ENCODE data around the gene C1GALT1C1.
"Not testable (repeated sequence)": the region's sequence is repeated elsewhere in the genome, so short reads cannot be mapped to it uniquely, and the experiment has no call there.

The C1GALT1C1 gene

DNA sequence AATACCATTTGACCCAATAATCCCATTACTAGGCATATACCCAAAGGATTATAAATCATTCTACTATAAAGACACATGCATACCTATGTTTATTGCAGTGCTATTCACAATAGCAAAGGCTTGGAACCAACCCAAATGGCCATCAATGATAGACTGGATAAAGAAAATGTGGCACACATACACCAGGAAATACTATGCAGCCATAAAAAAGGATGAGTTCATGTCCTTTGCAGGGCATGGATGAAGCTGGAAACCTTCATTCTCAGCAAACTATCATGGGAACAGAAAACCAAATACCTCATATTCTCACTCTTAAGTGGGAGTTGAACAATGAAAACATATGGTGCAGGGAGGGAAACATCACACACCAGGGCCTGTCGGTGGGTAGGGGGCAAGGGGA is 22.4 kb upstream of the C1GALT1C1 start:
- not testable (repeated sequence) for H3K4me1 ChIP-seq (ENCODE audit: insufficient read depth, low read length); H3K4me3 ChIP-seq (ENCODE audit: low read length); H3K9ac ChIP-seq (ENCODE audit: low read depth, low read length); H3K9me3 ChIP-seq (ENCODE audit: insufficient read depth, low read depth, low read length); H3K27ac ChIP-seq (ENCODE audit: low read depth, low read length); H3K36me3 ChIP-seq (ENCODE audit: insufficient read depth, low read length); H3K27me3 ChIP-seq (ENCODE audit: insufficient read depth, low read length)
- WGBS, result 100% methylated on average over 1 of the region's 1 CpG

GRCh38 chrX:120647127-120647526 is 17.3 kb upstream of the C1GALT1C1 start:
- H3K9me3 ChIP-seq (ENCODE audit: insufficient read depth, low read depth, low read length), result no peaks in the 10 kb centered on the region
- H3K4me1 ChIP-seq (ENCODE audit: insufficient read depth, low read length), result no peaks in the 10 kb centered on the region
- no peaks in the 10 kb centered on the region for H3K36me3 ChIP-seq (ENCODE audit: insufficient read depth, low read length)
- no peak overlapping the region for H3K9ac ChIP-seq (ENCODE audit: low read depth, low read length)
- no peaks in the 10 kb centered on the region for H3K27me3 ChIP-seq (ENCODE audit: insufficient read depth, low read length)
- no peak overlapping the region for H3K27ac ChIP-seq (ENCODE audit: low read depth, low read length)
- WGBS, result 90% methylated on average over 4 of the region's 4 CpGs
- no peak overlapping the region for H3K4me3 ChIP-seq (ENCODE audit: low read length)

DNA sequence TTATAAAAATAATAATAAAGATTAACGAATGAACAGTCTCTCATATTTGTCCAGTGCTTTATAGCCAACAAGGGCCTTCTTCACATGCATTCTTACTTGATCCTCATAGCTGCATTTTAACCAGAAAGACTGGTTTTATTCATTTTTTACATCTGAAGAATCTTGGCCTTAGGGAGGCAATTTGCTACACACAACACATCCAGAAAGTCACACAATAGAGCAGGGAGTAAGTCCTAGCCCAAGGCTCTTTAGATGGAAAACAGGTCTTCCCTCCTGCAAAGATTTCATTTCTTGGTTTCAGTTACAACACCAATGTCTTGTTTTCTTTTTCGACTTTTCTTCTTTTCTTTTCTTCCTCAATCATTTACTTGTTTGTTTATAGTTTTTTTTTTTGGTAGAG is 13.0 kb upstream of the C1GALT1C1 start:
- 83% methylated on average over 1 of the region's 2 CpGs for WGBS
- Histone ChIP-seq H3K27ac (ENCODE audit: low read depth, low read length) (no peak overlapping the region), H3K9me3 (ENCODE audit: insufficient read depth, low read depth, low read length) (no peaks in the 10 kb centered on the region), H3K27me3 (ENCODE audit: insufficient read depth, low read length) (no peaks in the 10 kb centered on the region), H3K4me1 (ENCODE audit: insufficient read depth, low read length) (no peaks in the 10 kb centered on the region), H3K36me3 (ENCODE audit: insufficient read depth, low read length) (no peaks in the 10 kb centered on the region), H3K9ac (ENCODE audit: low read depth, low read length) (no peak overlapping the region), H3K4me3 (ENCODE audit: low read length) (no peak overlapping the region)

GRCh38 chrX:120638619-120639018 is 8.8 kb upstream of the C1GALT1C1 start:
- H3K4me1 ChIP-seq (ENCODE audit: insufficient read depth, low read length), result no peaks in the 10 kb centered on the region
- no peaks in the 10 kb centered on the region for H3K36me3 ChIP-seq (ENCODE audit: insufficient read depth, low read length)
- H3K27ac ChIP-seq (ENCODE audit: low read depth, low read length), result no peak overlapping the region
- no peaks in the 10 kb centered on the region for H3K27me3 ChIP-seq (ENCODE audit: insufficient read depth, low read length)
- H3K9me3 ChIP-seq (ENCODE audit: insufficient read depth, low read depth, low read length), result no peaks in the 10 kb centered on the region
- no peak overlapping the region for H3K4me3 ChIP-seq (ENCODE audit: low read length)
- WGBS, result 91% methylated on average over 3 of the region's 4 CpGs
- no peak overlapping the region for H3K9ac ChIP-seq (ENCODE audit: low read depth, low read length)

DNA sequence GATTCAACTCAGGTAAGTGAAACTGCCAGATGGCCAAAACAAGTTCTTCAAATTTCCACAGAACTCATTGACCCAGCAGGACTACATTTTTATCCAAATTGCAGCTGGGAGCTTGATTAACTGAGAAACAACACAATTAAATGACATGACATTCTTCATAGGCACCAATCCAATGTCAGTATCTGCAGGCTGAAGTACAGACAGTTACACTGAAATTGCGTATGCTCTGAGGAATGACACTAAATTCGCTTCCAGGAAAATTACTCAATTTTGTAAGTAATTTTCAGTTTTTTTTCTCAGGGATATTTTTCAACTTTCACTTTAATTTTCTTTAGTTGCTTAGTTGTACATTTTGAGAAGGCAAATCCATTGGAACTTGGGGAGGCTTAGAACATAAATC is 4.5 kb downstream of the C1GALT1C1 start:
- H3K9me3 ChIP-seq (ENCODE audit: insufficient read depth, low read depth, low read length), result no peaks in the 10 kb centered on the region
- H3K36me3 ChIP-seq (ENCODE audit: insufficient read depth, low read length), result no peaks in the 10 kb centered on the region
- H3K9ac ChIP-seq (ENCODE audit: low read depth, low read length), result no peak overlapping the region
- no peak overlapping the region for H3K4me3 ChIP-seq (ENCODE audit: low read length)
- 100% methylated on average over 1 of the region's 2 CpGs for WGBS
- no peaks in the 10 kb centered on the region for H3K27me3 ChIP-seq (ENCODE audit: insufficient read depth, low read length)
- no peak overlapping the region for H3K27ac ChIP-seq (ENCODE audit: low read depth, low read length)
- H3K4me1 ChIP-seq (ENCODE audit: insufficient read depth, low read length), result no peaks in the 10 kb centered on the region

DNA sequence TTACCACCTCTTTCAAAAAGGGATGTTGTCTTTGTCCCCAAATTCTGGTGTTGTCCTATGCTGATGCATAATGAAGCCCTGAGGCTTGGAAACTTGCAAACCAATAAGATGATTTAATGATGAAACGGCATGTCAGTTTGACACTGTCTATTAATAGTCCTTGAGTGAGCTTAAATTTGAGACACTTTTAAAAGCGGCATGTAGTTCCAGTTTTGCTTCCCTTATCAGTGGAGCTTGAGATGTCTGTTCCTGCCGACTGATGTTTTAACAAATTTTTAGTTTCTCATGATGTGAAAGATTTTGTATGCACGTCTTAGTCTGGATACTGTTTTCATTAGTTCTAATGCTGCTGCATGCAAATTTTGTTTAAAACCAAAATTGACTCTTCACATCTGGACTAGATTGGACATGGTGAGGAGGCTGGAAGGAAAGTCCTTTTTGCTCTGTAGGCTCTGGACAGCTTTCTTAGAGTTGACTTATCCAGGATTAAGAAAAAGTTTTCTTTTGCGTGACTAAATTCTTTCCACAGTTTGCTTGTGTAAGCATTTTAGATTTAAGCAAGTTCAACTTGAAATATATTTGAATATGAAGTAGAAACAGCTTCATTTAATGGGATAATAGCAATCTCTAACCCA is 11.7 kb downstream of the C1GALT1C1 start:
- 90% methylated on average over 5 of the region's 5 CpGs for WGBS
- H3K4me3 ChIP-seq (ENCODE audit: low read length), result no peak overlapping the region
- H3K9me3 ChIP-seq (ENCODE audit: insufficient read depth, low read depth, low read length), result no peaks in the 10 kb centered on the region
- no peak overlapping the region for H3K27ac ChIP-seq (ENCODE audit: low read depth, low read length)
- H3K9ac ChIP-seq (ENCODE audit: low read depth, low read length), result no peak overlapping the region
- H3K27me3 ChIP-seq (ENCODE audit: insufficient read depth, low read length), result no peaks in the 10 kb centered on the region
- no peaks in the 10 kb centered on the region for H3K4me1 ChIP-seq (ENCODE audit: insufficient read depth, low read length)
- peaks cover 19% of the 10 kb centered on the region; the same call in 1 of the 2 replicates for H3K36me3 ChIP-seq (ENCODE audit: insufficient read depth, low read length)

GRCh38 chrX:120614816-120615215 is 15.0 kb downstream of the C1GALT1C1 start:
- Histone ChIP-seq H3K4me3 (ENCODE audit: low read length) (no peak overlapping the region), H3K27me3 (ENCODE audit: insufficient read depth, low read length) (no peaks in the 10 kb centered on the region), H3K27ac (ENCODE audit: low read depth, low read length) (no peak overlapping the region), H3K9me3 (ENCODE audit: insufficient read depth, low read depth, low read length) (no peaks in the 10 kb centered on the region), H3K36me3 (ENCODE audit: insufficient read depth, low read length) (peaks cover 36% of the 10 kb centered on the region), H3K9ac (ENCODE audit: low read depth, low read length) (no peak overlapping the region), H3K4me1 (ENCODE audit: insufficient read depth, low read length) (no peaks in the 10 kb centered on the region)

DNA sequence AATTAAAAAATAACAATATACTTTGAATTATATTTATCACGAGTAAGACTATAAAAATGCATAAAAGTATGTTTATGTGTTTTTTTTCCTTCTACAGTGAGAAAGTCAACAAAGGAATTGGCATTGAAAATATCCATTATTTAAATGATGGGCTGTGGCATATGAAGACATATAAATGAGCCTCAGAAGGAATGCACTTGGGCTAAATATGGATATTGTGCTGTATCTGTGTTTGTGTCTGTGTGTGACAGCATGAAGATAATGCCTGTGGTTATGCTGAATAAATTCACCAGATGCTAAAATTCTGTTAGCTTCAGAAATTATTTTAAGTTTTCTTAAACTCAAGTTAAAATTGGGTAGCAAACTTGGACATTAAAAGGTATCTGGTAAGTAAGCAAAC is 17.8 kb downstream of the C1GALT1C1 start:
- Histone ChIP-seq H3K4me1 (ENCODE audit: insufficient read depth, low read length) (no peaks in the 10 kb centered on the region), H3K36me3 (ENCODE audit: insufficient read depth, low read length) (peaks cover 45% of the 10 kb centered on the region), H3K9ac (ENCODE audit: low read depth, low read length) (no peak overlapping the region), H3K9me3 (ENCODE audit: insufficient read depth, low read depth, low read length) (no peaks in the 10 kb centered on the region), H3K4me3 (ENCODE audit: low read length) (no peak overlapping the region), H3K27me3 (ENCODE audit: insufficient read depth, low read length) (no peaks in the 10 kb centered on the region), H3K27ac (ENCODE audit: low read depth, low read length) (no peak overlapping the region)
- no CpG with 5 or more reads among the region's 1 CpG for WGBS

- peak overlapping the region; percentile 77 for H3K9ac ChIP-seq (ENCODE audit: low read depth, low read length)
- 1% methylated on average over 5 of the region's 5 CpGs for WGBS
- H3K36me3 ChIP-seq (ENCODE audit: insufficient read depth, low read length), result peaks cover 6% of the 10 kb centered on the region; the same call in 1 of the 2 replicates
- no peaks in the 10 kb centered on the region for H3K27me3 ChIP-seq (ENCODE audit: insufficient read depth, low read length)
- peak overlapping the region; percentile 95; the same call in 1 of the 2 replicates for H3K27ac ChIP-seq (ENCODE audit: low read depth, low read length)
- H3K9me3 ChIP-seq (ENCODE audit: insufficient read depth, low read depth, low read length), result no peaks in the 10 kb centered on the region
- peak overlapping the region; percentile 85 for H3K4me3 ChIP-seq (ENCODE audit: low read length)
- no peaks in the 10 kb centered on the region; the same call in 1 of the 2 replicates for H3K4me1 ChIP-seq (ENCODE audit: insufficient read depth, low read length)
These were observed 25.5 kb downstream of the C1GALT1C1 start for GRCh38 chrX:120604361-120604782.

DNA sequence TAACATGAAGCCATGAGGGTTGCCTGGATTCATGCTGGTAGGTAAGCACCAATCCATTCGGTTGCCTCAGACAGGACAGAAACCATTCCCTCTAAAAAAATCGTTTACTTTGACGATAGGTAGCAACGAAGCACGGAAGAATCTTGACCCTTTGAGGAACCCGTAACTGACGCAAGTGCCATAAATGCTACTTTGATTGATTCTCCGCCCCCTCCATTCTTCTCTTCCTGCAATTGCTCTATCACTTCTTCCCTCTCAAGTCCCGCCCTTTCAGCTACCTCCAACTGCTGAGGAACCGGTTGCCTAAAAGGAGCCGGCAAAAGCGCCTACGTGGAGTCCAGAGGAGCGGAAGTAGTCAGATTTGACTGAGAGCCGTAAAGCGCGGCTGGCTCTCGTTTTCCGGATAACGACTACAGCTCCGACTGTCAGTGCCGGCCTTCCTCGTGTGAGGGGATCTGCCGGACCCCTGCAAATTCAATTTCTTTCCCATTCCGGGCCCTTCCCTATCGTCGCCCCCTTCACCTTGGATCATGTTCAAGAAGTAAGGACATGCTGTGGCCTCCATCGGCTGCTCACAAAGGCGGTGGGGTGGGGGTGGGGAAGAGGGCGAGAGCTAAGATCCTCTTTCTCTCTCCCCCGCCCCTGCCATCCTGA is 26.0 kb downstream of the C1GALT1C1 start, which contains the start of gene MCTS1:
TSS of gene MCTS1 (plus strand) at position 395 of the 654 bp plus-strand sequence. CDS start at position 531, 136 bp downstream.
- peak within 1 kb of the TSS; percentile 95 for H3K27ac ChIP-seq (ENCODE audit: low read depth, low read length)
- peak within 1 kb of the TSS; percentile 85 for H3K4me3 ChIP-seq (ENCODE audit: low read length)
- H3K4me1 ChIP-seq (ENCODE audit: insufficient read depth, low read length), result no peaks in the 10 kb centered on the region; the same call in 1 of the 2 replicates
- peaks cover 6% of the 10 kb centered on the region; the same call in 1 of the 2 replicates for H3K36me3 ChIP-seq (ENCODE audit: insufficient read depth, low read length)
- no peaks in the 10 kb centered on the region for H3K9me3 ChIP-seq (ENCODE audit: insufficient read depth, low read depth, low read length)
- under 1% methylated on average over 25 of the region's 31 CpGs for WGBS
- H3K27me3 ChIP-seq (ENCODE audit: insufficient read depth, low read length), result no peaks in the 10 kb centered on the region
- peak within 1 kb of the TSS; percentile 77 for H3K9ac ChIP-seq (ENCODE audit: low read depth, low read length)

DNA sequence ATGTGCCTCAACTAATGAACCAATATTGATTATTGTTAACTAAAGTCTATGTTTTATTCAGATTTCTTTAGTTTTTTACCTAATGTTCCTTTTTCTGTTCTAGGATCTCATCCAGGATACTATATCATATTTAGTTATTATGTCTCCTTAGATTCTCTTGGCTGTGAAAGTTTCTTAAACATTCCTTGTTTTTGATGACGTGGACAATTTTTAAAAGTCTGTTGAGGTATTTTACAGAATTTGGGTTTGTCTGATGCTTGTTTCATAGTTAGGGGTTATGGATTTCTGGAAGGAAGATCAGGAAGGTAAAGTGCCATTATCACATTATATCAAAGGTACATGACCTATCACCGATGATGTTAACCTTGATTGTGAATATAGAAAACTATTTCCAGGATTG is 44.2 kb downstream of the C1GALT1C1 start:
- no peak overlapping the region for H3K4me3 ChIP-seq (ENCODE audit: low read length)
- H3K9ac ChIP-seq (ENCODE audit: low read depth, low read length), result no peak overlapping the region
- no peaks in the 10 kb centered on the region for H3K4me1 ChIP-seq (ENCODE audit: insufficient read depth, low read length)
- 100% methylated on average over 1 of the region's 2 CpGs for WGBS
- H3K9me3 ChIP-seq (ENCODE audit: insufficient read depth, low read depth, low read length), result no peaks in the 10 kb centered on the region
- no peaks in the 10 kb centered on the region for H3K27me3 ChIP-seq (ENCODE audit: insufficient read depth, low read length)
- H3K36me3 ChIP-seq (ENCODE audit: insufficient read depth, low read length), result no peaks in the 10 kb centered on the region
- no peak overlapping the region for H3K27ac ChIP-seq (ENCODE audit: low read depth, low read length)

All from HUES64 (cell line).